Measurements from ENCODE around the gene SCYL3.
"Not testable (repeated sequence)": the region's sequence is repeated elsewhere in the genome, so short reads cannot be mapped to it uniquely, and the experiment has no call there.

Gene SCYL3

GRCh38 chr1:169893645-169894423 is at the start of gene SCYL3:
Gene SCYL3, minus strand, starts transcription at chr1:169893896. Its CDS starts 5,056 bp downstream, at chr1:169888840.
- peak; percentile 77 to 92 for DNase-seq

- no peak for DNase-seq
These were observed 48.5 kb upstream of the SCYL3 start for GRCh38 chr1:169941982-169942830.

GRCh38 chr1:169933984-169934725 is 40.5 kb upstream of the SCYL3 start:
- DNase-seq: no peak

DNA sequence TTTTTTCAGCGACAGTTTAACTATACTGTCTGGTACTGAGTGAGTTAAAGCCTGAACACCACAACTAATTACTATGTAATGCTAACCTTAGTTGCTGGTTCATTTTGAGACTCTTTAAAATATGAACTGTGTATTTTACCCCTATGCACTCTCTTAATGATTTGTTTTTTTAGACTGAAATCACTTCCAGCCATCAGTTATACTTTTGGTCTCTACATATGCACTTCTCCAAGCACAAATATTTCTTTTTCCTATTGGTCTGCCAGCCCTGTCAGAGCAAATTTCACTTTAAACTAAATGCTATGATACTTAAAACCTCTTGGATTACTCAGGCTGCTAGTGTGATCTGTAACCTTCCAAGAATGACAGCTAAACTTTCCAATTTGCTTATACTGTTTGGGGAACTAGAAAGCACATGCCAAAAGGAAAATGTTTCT is 38.1 kb upstream of the SCYL3 start:
- no peak for DNase-seq

- DNase-seq: no peak
These were observed 35.5 kb upstream of the SCYL3 start for GRCh38 chr1:169929210-169929526.

GRCh38 chr1:169928438-169929209 is 34.9 kb upstream of the SCYL3 start:
- no peak for DNase-seq

GRCh38 chr1:169925505-169926482 is 32.1 kb upstream of the SCYL3 start:
- DNase-seq: no peak

DNA sequence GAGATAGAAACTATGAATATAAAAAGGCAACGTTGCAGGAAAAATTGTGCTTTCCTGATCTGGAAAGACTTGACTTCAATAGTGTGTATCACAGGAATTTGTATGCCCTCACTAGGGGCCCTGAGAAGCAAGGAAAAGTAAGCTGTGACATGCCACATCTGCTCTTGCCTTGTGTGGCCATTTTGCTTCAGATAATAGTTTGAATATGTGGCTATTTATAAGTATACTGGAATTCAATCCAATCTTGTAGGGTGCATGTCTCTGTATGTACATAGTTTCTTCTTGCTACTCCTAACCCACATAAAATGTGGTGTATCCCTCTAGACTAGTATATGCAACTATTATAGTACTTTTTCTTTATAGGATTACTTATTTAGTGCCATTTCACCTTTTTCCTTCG is 31.1 kb upstream of the SCYL3 start:
- DNase-seq: no peak

DNA sequence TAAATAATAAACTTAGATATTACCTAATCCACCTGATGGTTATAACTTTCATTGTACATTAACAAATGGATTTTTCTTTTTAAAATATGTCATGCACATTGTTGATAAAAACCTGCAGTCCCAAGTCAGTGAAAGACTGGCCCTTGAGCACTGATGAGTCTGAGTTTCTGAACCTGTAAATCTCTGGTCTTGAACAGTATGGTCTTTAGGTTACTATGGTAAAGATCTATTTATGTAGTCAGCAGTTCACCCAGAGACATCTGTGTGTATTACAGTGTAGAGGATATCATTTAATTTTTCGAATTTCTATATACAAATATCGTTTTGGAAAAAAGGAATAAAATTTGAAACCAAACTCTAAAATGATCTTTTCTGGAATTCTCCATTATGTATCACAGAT is 30.4 kb upstream of the SCYL3 start:
- DNase-seq: no peak

- DNase-seq: no peak
These were observed 27.4 kb upstream of the SCYL3 start for GRCh38 chr1:169921080-169921479.

GRCh38 chr1:169918927-169919326 is 25.2 kb upstream of the SCYL3 start:
- DNase-seq: no peak

- not testable (repeated sequence) for DNase-seq
These were observed 24.5 kb upstream of the SCYL3 start for GRCh38 chr1:169918220-169918619.

- DNase-seq: no peak
These were observed 21.5 kb upstream of the SCYL3 start for GRCh38 chr1:169915150-169915549.

DNA sequence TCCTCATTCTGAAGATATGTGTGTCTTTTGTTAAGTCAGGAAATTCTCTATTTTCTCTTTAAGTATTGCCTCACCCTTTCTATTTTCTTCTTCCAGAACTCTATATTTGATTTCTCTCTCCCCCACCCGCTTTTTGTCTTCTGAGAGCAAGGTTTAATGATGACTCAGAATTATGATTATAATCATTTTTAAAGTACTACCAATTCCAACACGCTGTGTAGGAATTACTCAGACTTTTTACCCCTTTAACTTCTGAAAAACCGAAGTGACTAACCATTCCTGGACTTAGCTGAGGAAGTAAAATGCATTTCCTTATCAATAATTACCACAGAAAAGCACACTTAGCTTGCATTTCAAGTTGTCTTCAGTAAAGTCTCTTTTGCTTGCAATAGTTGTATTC is 20.8 kb upstream of the SCYL3 start:
- DNase-seq: no peak

DNA sequence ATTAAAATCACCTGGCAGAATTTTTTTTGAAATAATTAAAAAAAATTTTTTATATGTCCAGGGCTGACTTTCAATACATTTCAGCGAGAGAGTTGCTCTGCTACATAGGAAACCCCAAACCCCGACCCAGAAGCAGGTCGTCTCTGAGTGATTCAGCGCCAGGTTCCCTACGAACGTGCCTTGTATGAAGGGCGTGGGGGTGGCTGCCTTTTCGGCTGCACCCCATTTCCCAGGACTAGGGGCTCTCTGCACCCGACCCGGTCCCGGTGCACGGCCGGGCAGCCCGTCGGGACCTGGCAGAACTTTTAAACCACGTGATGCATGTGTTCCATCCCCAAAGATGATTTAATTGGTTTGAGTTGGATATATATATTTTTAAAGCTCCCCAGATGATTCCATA is 15.8 kb upstream of the SCYL3 start:
- DNase-seq: no peak

DNA sequence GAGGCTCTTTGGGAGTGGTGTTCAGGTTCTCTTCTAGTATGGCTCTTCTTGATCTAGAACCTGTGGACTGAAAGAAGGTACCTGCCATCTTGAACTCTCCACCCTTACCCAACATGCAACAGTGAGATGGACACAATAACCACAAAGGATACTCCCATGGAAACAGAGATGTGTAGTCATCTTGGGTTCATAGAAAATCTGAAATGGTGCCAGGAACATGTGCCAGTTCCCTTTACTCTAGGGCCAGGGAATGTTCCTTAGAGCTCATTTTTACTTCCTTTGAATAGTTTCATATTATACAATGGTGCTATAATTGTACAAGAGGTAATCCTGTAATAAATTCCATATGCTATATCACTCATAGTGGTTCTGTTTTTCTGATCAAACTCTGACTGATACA is 13.2 kb upstream of the SCYL3 start:
- DNase-seq: no peak

- DNase-seq: no peak
These were observed 11.1 kb upstream of the SCYL3 start for GRCh38 chr1:169904834-169905233.

DNA sequence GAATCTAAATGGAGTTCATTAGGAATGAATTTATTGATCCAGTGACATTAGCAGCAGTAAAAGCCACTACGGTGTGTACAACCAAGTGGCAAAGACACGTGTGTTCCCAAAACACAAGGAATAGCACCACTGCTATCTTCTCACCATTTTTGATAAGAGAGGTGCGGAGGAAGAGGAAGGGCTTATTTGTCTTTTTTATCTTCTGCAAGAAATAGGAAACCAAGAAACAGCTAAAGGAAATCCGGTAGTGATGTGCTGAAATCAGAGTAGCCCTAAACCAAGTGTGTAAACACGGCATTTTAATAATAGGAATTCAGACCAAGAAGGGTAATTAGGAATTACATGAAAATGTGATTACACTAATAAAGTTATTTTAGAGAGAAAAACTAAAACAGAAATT is 9.1 kb upstream of the SCYL3 start:
- DNase-seq: no peak

DNA sequence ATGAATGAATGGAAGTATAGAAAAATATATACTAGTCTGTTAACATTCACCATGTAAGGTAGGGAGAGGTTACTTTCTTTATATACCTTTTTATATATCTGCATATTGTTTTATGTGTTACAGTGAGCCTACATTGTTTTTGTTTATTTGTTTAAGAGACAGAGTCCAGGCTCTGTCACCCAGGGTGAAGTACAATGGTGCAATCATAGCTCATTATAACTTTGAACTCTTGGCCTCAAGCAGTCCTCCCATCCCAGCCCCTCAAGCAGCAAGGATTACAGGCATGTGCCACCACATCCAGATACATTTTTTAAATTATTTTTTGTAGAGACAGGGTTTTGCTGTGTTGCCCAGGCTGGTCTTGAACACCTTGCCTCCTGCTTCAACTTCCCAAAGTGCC is 7.4 kb upstream of the SCYL3 start:
- DNase-seq: no peak

DNA sequence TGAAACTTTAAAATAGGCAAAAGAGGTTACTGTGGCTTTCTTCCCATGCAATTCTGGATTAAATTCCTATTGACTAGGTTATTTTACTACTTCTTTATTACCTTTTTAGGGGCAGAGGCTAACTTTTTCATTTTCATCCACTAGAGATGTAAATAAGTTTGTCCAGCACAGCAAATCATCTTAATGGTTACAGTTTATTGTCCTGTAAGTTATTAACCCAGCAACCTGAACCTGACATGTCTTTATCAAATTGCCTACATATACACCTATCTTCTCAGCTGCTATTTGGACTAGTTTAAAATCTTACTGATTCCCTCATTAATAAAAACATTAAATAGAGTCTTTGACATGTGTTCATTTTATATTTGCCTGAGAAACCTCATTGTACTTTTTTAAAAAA is 6.9 kb upstream of the SCYL3 start:
- no peak for DNase-seq

DNA sequence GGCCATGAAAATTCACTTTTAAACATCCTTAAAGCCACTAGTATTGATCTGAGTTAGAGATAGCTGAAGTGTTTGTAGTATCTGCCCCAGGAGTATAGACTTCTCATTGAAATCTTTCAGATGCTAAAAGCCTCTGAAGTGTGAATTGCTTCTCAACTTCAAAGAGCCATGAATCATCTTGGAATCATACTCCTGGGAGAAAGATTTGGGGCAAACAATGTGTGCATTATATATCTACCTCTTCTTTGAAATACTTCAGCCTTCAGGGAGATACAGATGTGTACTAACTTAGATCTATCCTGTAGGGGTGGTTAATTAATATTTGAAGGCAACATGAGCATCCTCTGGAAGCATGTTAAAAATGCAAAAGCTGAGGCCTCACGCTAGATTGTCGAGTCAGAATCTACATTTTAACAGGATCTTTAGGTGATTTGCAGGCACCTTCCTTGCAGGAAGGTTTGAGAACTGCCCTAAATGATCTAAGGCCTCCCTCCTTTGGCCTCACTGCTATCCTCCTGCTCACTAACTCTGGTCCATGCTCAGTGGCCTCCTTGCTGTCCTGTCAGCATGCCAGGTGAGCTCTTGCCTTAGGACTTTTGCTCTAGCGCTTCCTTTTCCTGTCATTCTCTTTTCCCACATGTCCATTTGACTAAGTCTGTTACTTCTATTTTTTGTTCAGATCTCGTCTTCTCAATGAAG is 6.0 kb upstream of the SCYL3 start:
- no peak for DNase-seq
